Fibroblast of villous mesenchyme (primary cell): ENCODE measurements around the gene RPL36. TPM values are rescaled to one million over a fixed set of nuclear protein-coding genes. Genes with fewer than 3 reads are reported as not detected.

Source experiments
- DNase-seq: peaks from one replicate; pipeline ENCODE4 v3.0.0-alpha.2; 2010; ENCODE audit warnings: low read depth
- H3K4me3 ChIP-seq: 2 replicates; pipeline ENCODE4 v1.5.1; 2011; ENCODE audit warnings: low read depth, mild to moderate bottlenecking, low read length
- CTCF ChIP-seq: IDR thresholded peaks from 2 replicates; pipeline ENCODE4 v1.5.1; 2012; ENCODE audit warnings: low read depth, mild to moderate bottlenecking, low read length; ENCODE audit not compliant: insufficient read depth
- total RNA-seq: library from RNA; depleted of rRNA; stranded (reverse); fragments of >200 nt; gene quantifications from 2 replicates; pipeline ENCODE4 v1.2.3, GENCODE V29; 2012

Gene RPL36
- total RNA-seq = 257 and 261 TPM in 2 replicates

GRCh38 chr19:5690125-5690954, at the start of gene RPL36:
RPL36 (plus strand) TSS chr19:5690295; CDS start chr19:5690508, 213 bp downstream.
- peak; percentile 96 for DNase-seq
- peak; percentile 92 for TF ChIP-seq CTCF
- peak within 1 kb of the TSS; percentile 93 for H3K4me3 ChIP-seq

- no peak overlapping the region for H3K4me3 ChIP-seq
- no peak for TF ChIP-seq CTCF
These were observed 48.9 kb upstream of the RPL36 start for GRCh38 chr19:5641171-5641570.

GRCh38 chr19:5642204-5642603, 47.9 kb upstream of the RPL36 start:
- peak; percentile 39 for DNase-seq
- no peak for TF ChIP-seq CTCF
- H3K4me3 ChIP-seq = no peak overlapping the region

More at GRCh38 chr19:5641171-5641570, 48.9 kb upstream of the RPL36 start:
- no peak for DNase-seq

- no peak overlapping the region for H3K4me3 ChIP-seq
- DNase-seq = no peak
- TF ChIP-seq CTCF = no peak
These were observed 47.0 kb upstream of the RPL36 start for GRCh38 chr19:5643060-5643459.

- no peak overlapping the region for H3K4me3 ChIP-seq
- no peak for TF ChIP-seq CTCF
- peak; percentile 17 for DNase-seq
These were observed 46.1 kb upstream of the RPL36 start for GRCh38 chr19:5644037-5644436.

- H3K4me3 ChIP-seq = no peak overlapping the region
- DNase-seq = no peak
- no peak for TF ChIP-seq CTCF
These were observed 44.7 kb upstream of the RPL36 start for GRCh38 chr19:5645409-5645808.

- TF ChIP-seq CTCF = no peak
- no peak for DNase-seq
- no peak overlapping the region for H3K4me3 ChIP-seq
These were observed 43.4 kb upstream of the RPL36 start for GRCh38 chr19:5646703-5647102.
